NOMO-1 treated with dmso at 0.1 percent for 144 hours (cell line): Measurements from ENCODE around the gene GMPS.

ENCODE experiments used
- DNase-seq: peaks from one replicate; lab custom pipeline; 2025; ENCODE audit not compliant: unreplicated experiment; lab: John Stamatoyannopoulos, UW

Gene GMPS

GRCh38 chr3:155991212-155991611 lies 120.8 kb downstream of the GMPS start:
- DNase-seq: no peak

- DNase-seq: no peak
Observed at GRCh38 chr3:155991847-155992246, 121.4 kb downstream of the GMPS start.
